Tibial nerve (tissue), 4 donors: ENCODE measurements around the gene CTDSP2. TPM values are rescaled to one million over a fixed set of nuclear protein-coding genes. Genes with fewer than 3 reads are reported as not detected.

ENCODE experiments used
- DNase-seq, 2 donors: peaks; one replicate each; pipeline ENCODE4 v3.0.0-alpha.2; 2019; ENCODE audit warnings: low spot score in 2 of 2
- H3K27ac ChIP-seq, 4 donors: fragments of 200-600 bp; sonication (generic) in 3 of 4; one replicate each; pipeline ENCODE4 v1.5.1; 2017 to 2019; ENCODE audit warnings: mild to moderate bottlenecking in 1 of 4
- H3K27me3 ChIP-seq, 2 donors: fragments of 200-600 bp; sonication (generic) in 1 of 2; one replicate each; pipeline versions ENCODE4 v1.5.1 to v1.6.0; 2017 to 2019
- H3K36me3 ChIP-seq, 3 donors: fragments of 200-600 bp; sonication (generic); one replicate each; pipeline ENCODE4 v1.5.1; 2018 to 2019
- H3K4me1 ChIP-seq, 4 donors: fragments of 200-600 bp; sonication (generic) in 3 of 4; one replicate each; pipeline ENCODE4 v1.5.1; 2017 to 2019
- H3K4me3 ChIP-seq, 4 donors: fragments of 200-600 bp; sonication (generic) in 3 of 4; one replicate each; pipeline ENCODE4 v1.5.1; 2017 to 2019; ENCODE audit warnings: mild to moderate bottlenecking in 1 of 4, moderate library complexity in 1 of 4
- H3K9me3 ChIP-seq, 4 donors: fragments of 200-600 bp; sonication (generic) in 3 of 4; one replicate each; pipeline ENCODE4 v1.5.1; 2017 to 2019
- EP300 ChIP-seq, 2 donors: sonication (generic); formaldehyde crosslinking; IDR thresholded peaks; one replicate each; pipeline ENCODE4 v1.6.1; 2017; ENCODE audit warnings: antibody characterized with exemption in 2 of 2, mild to moderate bottlenecking in 1 of 2
- POLR2A ChIP-seq, 2 donors: fragments of 450-650 bp; IDR thresholded peaks; one replicate each; pipeline ENCODE4 v1.6.1; 2017; ENCODE audit warnings: antibody characterized with exemption in 2 of 2, mild to moderate bottlenecking in 2 of 2, moderate library complexity in 2 of 2
- WGBS, 2 donors: methylation state at CpG; one replicate each; pipeline ENCODE4 v1.1.5; 2018; 5-methylcytosine and 5-hydroxymethylcytosine counted together
- total RNA-seq, 4 donors: library from RNA; depleted of rRNA; stranded (reverse); fragments of >200 nt; gene quantifications; one replicate each; pipeline ENCODE4 v1.1.0, GENCODE V29; 2016
- TF ChIP-seq, protein P1 (sequence below), 5 experiments: fragments of 200-600 bp in 3 of 5; fragments of 450-650 bp in 2 of 5; sonication (generic) in 3 of 5; IDR thresholded peaks; one replicate each; pipeline ENCODE4 v1.5.1; 2016 to 2019; ENCODE audit warnings: antibody characterized with exemption in 5 of 5, mild to moderate bottlenecking in 3 of 5, moderate library complexity in 2 of 5

The CTDSP2 gene
- total RNA-seq, 4 donors from 2014 or later = 117 to 141 (median 123) TPM

DNA sequence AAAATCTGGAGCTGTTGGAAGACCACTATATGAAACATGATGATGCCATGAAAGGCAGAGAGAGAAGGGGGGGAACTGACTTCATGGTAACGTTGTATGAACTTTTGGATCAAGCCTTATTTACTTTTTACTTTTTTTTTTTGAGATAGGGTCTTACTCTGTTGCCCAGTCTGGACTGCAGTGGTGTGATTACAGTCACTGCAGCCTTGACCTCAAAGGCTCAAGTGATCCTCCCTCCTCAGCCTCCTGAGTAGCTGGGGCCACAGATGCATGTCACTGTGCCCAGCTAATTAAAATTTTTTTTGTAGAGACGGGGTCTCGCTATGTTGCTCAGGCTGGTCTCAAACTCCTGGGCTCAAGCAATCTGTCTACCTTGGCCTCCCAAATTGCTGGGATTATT, 31.3 kb upstream of the CTDSP2 start:
- H3K9me3 ChIP-seq = no peaks in the 10 kb centered on the region
- TF ChIP-seq EP300 (IDR thresholded peaks at IDR 0.05) (no peak), POLR2A (IDR thresholded peaks at IDR 0.05) (no peak)
- TF ChIP-seq, protein P1, sequence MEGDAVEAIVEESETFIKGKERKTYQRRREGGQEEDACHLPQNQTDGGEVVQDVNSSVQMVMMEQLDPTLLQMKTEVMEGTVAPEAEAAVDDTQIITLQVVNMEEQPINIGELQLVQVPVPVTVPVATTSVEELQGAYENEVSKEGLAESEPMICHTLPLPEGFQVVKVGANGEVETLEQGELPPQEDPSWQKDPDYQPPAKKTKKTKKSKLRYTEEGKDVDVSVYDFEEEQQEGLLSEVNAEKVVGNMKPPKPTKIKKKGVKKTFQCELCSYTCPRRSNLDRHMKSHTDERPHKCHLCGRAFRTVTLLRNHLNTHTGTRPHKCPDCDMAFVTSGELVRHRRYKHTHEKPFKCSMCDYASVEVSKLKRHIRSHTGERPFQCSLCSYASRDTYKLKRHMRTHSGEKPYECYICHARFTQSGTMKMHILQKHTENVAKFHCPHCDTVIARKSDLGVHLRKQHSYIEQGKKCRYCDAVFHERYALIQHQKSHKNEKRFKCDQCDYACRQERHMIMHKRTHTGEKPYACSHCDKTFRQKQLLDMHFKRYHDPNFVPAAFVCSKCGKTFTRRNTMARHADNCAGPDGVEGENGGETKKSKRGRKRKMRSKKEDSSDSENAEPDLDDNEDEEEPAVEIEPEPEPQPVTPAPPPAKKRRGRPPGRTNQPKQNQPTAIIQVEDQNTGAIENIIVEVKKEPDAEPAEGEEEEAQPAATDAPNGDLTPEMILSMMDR (IDR thresholded peaks at IDR 0.05) = no peak
- no peak for DNase-seq
- no peaks in the 10 kb centered on the region for H3K36me3 ChIP-seq
- WGBS, 2 donors = 86 to 91% methylated on average over 3 of the region's 3 CpGs
- peaks cover 0 to 4% (median 0%) of the 10 kb centered on the region in 4 donors for H3K4me1 ChIP-seq
- no peaks in the 10 kb centered on the region for H3K27me3 ChIP-seq
- no peak overlapping the region for H3K4me3 ChIP-seq
- no peak overlapping the region for H3K27ac ChIP-seq

DNA sequence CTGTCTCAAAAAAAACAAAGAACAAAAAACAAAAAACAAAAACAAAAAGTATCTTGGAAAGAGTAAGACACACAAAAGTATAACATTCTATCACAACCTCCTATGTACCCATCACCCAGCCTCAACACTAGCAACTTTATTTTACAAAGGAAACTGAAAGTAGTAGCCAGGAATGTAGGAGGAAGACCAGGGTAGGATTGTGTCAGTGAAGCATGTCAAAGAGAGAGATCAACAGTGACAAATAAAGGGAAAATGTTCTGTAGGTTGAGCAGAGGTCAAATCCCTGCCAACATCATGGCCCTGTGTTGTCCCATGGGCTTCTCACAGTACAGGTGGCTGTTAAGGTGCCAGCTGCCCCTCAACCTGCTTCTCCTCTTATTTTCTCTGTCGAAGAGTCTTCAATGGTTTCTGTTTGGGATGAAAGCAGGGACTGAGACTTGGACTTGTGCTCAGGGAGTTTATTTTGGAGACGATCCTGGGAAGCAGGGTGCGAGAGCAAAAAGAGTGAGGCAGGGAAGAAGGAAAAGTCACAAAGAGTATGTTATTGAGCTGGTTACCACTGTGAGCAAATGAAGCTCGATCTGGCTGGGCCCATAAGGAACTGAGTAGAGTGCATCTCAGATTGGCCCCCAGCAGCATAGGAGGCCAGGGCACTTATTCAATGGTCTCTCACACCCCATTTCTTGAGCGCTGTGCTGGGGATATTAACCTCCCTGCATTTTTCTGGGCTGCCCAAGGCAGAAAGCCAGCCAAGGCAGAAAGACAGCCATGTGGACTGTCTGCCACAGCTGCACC, 29.4 kb upstream of the CTDSP2 start:
- no peaks in the 10 kb centered on the region for H3K27me3 ChIP-seq
- no peak for TF ChIP-seq POLR2A (IDR thresholded peaks at IDR 0.05)
- TF ChIP-seq, protein P1 (IDR thresholded peaks at IDR 0.05) = no peak
- TF ChIP-seq EP300 (IDR thresholded peaks at IDR 0.05) = no peak
- peaks cover 0 to 4% (median 0%) of the 10 kb centered on the region in 4 donors for H3K4me1 ChIP-seq
- H3K27ac ChIP-seq = peak overlapping the region in 1 of 4 donors; percentile 0
- no peak for DNase-seq
- no peak overlapping the region for H3K4me3 ChIP-seq
- WGBS, 2 donors = 62 to 71% methylated on average over 5 of the region's 5 CpGs
- no peaks in the 10 kb centered on the region for H3K9me3 ChIP-seq
- no peaks in the 10 kb centered on the region for H3K36me3 ChIP-seq

DNA sequence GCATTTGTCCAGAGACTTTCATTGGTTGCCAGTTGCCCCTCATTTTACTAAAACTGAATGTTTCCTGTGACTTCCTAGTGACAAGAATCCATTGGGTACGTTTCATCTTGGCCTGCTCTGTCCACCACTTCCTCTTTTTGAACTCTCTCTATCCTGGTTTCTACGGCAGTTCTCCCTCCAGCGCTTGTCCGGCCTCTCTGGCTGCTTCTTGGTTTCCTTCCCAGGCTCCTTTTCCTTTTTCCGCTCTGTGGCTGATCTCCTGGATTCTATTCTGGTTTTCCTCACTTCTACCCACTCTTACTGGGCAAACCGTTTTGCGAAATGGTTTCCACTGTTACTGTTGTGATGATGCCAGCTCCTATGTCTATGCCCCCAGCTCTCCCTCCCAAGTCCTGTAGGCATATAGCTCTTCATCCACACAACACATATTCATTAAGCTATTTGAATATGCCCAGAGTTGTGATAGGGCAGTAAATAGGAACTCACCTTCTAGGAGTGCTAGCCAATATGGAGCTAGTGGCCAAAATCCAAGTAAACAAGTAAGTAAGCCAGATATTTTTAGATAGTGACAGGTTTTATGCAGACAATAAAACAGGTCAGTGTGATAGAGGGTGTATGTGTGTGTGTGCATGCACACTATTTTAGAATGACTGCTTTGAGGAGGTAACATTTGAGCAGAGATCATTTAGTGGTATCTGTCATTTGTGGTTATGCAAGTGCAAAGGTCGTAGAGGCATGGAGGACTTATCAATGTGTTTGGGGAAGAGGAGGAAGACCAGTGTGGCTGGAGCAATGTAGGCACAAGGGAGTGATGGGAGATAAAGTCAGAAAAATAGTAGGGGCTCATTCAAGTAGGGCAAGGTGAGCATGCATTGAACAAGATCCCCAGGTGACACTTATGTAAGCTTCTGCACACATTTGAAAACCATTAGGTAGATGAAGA, 27.9 kb upstream of the CTDSP2 start:
- Histone ChIP-seq H3K4me1 (peaks cover 0 to 6% (median 2%) of the 10 kb centered on the region in 4 donors), H3K36me3 (no peaks in the 10 kb centered on the region), H3K4me3 (no peak overlapping the region), H3K9me3 (no peaks in the 10 kb centered on the region), H3K27ac (no peak overlapping the region), H3K27me3 (no peaks in the 10 kb centered on the region)
- no peak for DNase-seq
- WGBS, 2 donors = 76 to 79% methylated on average over 8 of the region's 8 CpGs
- no peak for TF ChIP-seq POLR2A (IDR thresholded peaks at IDR 0.05)
- TF ChIP-seq EP300 (IDR thresholded peaks at IDR 0.05) = no peak
- TF ChIP-seq, protein P1 (IDR thresholded peaks at IDR 0.05) = no peak

DNA sequence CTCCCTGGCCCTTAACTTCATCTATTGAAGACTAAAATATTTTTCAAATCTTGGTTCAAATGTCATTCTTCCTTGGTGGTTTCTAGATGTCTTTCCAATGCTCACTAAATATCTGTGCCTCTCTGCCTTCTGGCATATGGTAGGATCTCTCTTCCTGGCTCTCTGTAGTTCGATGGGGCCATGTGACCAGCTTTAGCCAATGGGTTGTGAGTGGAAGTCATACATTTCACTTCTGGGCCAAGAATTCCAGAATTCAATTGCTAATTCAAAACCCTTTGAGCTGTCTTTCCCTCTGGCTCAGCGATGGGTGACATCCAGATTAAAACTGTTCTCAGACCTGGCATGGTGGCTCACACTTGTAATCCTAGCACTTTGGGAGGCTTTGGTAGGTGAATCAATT, 25.8 kb upstream of the CTDSP2 start:
- Histone ChIP-seq H3K27ac (no peak overlapping the region), H3K9me3 (no peaks in the 10 kb centered on the region), H3K4me1 (peaks cover 0 to 20% (median 2%) of the 10 kb centered on the region in 4 donors), H3K36me3 (no peaks in the 10 kb centered on the region), H3K27me3 (no peaks in the 10 kb centered on the region), H3K4me3 (no peak overlapping the region)
- WGBS, 2 donors = 53 to 69% methylated on average over 2 of the region's 2 CpGs
- TF ChIP-seq EP300 (IDR thresholded peaks at IDR 0.05) = no peak
- DNase-seq = no peak

DNA sequence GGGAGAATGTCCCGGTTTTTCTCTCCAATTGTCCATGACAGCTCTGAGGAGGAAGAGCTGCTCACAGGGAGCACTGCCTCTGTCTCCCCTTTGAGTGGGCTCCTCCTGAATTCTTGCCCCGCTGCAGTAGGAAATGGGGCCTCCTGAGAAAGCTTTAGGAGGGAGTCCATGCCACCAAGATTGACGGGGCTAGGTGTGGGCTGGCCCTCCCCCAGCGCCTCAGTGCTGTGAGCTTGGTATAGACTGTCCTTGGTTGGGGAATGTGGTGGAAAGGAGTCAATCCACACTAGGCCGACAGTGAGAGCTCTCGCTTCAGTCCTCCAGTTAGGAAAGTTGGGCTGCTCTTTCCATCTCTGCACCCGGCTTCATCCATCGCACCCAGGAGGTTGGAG, 23.4 kb upstream of the CTDSP2 start:
- Histone ChIP-seq H3K9me3 (no peaks in the 10 kb centered on the region), H3K4me1 (peaks cover 0 to 30% (median 0%) of the 10 kb centered on the region in 4 donors), H3K4me3 (no peak overlapping the region), H3K27ac (peak overlapping the region in 3 of 4 donors; percentile 74 to 85 (median 83)), H3K27me3 (no peaks in the 10 kb centered on the region), H3K36me3 (no peaks in the 10 kb centered on the region)
- no peak for DNase-seq
- TF ChIP-seq, protein P1 (IDR thresholded peaks at IDR 0.05) = no peak
- WGBS, 2 donors = 85 to 96% methylated on average over 8 of the region's 8 CpGs
